Adipose tissue (tissue), 3 donors: ENCODE data around the gene TNXB. TPM values are rescaled to one million over a fixed set of nuclear protein-coding genes. Genes with fewer than 3 reads are reported as not detected.

ENCODE experiments used
- H3K27ac ChIP-seq: one replicate; pipeline ENCODE4 v1.5.1; 2013; ENCODE audit warnings: low read depth, low read length
- WGBS, 3 donors: extraction: QIAGEN DNeasy Blood & Tissue Kit; methylation state at CpG; one replicate each; pipeline ENCODE4 v1.1.7; 2013; 5-methylcytosine and 5-hydroxymethylcytosine counted together
- polyA plus RNA-seq, 3 donors: library from polyadenylated mRNA; stranded (reverse); fragments of 200-250 nt; gene quantifications; one replicate each; pipeline ENCODE4 v1.2.3, GENCODE V29; 2013
- donor health status: healthy with polysubstance abuse.
- donor health status: Bipolar disorder and iron deficiency.
- donor health status: healthy.

Gene TNXB, protein sequence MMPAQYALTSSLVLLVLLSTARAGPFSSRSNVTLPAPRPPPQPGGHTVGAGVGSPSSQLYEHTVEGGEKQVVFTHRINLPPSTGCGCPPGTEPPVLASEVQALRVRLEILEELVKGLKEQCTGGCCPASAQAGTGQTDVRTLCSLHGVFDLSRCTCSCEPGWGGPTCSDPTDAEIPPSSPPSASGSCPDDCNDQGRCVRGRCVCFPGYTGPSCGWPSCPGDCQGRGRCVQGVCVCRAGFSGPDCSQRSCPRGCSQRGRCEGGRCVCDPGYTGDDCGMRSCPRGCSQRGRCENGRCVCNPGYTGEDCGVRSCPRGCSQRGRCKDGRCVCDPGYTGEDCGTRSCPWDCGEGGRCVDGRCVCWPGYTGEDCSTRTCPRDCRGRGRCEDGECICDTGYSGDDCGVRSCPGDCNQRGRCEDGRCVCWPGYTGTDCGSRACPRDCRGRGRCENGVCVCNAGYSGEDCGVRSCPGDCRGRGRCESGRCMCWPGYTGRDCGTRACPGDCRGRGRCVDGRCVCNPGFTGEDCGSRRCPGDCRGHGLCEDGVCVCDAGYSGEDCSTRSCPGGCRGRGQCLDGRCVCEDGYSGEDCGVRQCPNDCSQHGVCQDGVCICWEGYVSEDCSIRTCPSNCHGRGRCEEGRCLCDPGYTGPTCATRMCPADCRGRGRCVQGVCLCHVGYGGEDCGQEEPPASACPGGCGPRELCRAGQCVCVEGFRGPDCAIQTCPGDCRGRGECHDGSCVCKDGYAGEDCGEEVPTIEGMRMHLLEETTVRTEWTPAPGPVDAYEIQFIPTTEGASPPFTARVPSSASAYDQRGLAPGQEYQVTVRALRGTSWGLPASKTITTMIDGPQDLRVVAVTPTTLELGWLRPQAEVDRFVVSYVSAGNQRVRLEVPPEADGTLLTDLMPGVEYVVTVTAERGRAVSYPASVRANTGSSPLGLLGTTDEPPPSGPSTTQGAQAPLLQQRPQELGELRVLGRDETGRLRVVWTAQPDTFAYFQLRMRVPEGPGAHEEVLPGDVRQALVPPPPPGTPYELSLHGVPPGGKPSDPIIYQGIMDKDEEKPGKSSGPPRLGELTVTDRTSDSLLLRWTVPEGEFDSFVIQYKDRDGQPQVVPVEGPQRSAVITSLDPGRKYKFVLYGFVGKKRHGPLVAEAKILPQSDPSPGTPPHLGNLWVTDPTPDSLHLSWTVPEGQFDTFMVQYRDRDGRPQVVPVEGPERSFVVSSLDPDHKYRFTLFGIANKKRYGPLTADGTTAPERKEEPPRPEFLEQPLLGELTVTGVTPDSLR (N-terminal part only)
- polyA plus RNA-seq: 10 to 100 TPM in 2 of 3 donors, 1 to 10 TPM in 1; 5.3 to 65.0 (median 47.4) TPM

DNA sequence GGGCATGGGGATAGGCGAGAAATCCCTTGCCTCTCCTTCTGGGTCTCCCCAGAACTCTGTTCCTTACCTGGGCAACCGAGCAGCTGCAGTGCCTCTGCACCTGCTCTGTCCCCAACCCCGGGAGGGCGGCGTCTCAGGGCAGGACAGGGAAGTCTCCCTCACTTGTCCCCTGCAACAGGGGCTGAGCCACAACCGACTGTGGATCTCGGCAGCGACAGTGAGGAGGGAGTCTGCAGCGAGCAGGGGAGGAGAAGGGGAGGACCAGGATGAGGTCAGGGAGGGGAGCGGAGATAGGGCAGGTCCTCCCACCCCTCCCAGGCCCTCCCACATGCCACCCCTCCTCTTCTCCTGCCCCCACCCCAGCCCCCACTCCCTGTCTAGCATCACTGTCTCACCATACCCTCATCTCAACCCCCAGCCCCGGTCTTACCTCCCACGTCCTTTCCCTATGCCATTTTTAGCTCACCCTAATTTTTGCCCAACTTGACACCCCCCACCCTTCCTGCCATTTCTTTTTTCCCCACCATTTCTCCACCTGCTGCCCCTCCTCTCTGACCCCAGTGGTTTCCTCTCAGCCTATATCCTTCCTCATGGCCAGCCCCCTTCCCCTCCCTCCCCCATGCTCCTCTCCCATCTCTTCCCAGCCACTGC lies at the start of gene TNXB:
TSS of gene TNXB (minus strand) at position 225 of the 651 bp plus-strand sequence. CDS start 11,140 bp downstream, outside the sequence.
- peak within 1 kb of the TSS; percentile 87 for H3K27ac ChIP-seq
- WGBS, 3 donors: 4 to 9% (median 4%) methylated on average over 10 to 12 of the region's 12 CpGs

DNA sequence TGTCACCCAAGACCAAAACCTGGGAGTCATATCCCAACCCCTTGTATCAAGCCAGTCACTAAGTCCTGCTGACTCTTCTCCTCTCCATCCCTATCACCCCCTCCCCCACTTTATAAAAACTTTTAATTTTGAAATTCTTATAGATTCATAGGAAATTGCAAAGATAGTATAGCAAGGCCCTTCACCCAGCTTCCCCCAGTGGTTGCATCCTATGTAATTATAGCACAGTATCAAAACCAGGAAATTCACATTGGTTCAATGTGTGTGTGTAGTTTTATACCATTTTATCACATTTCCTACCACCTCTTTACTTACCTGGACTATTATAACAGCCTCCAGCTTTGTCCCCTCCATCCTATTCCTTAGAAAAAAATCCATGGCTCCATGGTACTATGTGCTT lies 48.9 kb upstream of the TNXB start:
- H3K27ac ChIP-seq: no peak overlapping the region

DNA sequence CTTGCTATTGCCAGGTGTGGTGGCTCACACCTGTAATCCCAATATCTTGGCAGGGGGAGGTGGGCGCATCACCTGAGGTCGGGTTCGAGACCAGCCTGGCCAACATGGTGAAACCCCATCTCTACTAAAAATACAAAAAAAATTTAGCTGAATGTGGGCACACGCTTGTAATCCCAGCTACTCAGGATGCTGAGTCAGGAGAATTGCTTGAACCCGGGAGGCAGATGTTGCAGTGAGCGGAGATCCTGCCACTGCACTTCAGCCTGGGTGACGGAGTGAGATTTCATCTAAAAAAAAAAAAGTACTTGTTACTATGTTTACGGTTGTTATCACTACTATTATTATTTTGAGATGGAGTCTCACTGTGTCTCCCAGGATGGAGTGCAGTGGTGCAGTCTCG lies 47.8 kb upstream of the TNXB start:
- no peak overlapping the region for H3K27ac ChIP-seq
- 93 to 94% (median 94%) methylated on average over 9 of the region's 9 CpGs for WGBS, 3 donors

DNA sequence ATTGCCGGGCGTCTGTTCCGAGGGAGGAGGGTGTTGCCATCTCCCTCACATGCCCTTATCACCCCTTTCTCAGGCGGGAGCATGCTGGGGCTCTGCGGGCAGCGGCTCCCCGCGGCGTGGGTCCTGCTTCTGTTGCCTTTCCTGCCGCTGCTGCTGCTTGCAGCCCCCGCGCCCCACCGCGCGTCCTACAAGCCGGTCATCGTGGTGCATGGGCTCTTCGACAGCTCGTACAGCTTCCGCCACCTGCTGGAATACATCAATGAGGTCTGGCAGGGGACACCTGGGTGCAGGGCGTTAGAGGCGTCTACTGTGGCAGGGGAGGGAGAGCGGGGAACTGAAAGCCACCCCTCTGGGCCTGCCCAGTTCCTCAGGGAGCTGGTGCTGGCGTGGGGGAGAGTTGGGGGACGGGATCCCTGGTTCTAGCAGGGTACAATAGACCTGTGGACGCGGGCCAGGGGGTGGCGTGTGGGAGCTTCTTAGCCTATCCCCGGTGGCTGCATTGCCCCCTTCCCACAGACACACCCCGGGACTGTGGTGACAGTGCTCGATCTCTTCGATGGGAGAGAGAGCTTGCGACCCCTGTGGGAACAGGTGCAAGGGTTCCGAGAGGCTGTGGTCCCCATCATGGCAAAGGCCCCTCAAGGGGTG lies 45.5 kb upstream of the TNXB start:
- WGBS, 3 donors: 4 to 5% (median 4%) methylated on average over 33 to 34 of the region's 34 CpGs
- H3K27ac ChIP-seq: peak overlapping the region; percentile 1

DNA sequence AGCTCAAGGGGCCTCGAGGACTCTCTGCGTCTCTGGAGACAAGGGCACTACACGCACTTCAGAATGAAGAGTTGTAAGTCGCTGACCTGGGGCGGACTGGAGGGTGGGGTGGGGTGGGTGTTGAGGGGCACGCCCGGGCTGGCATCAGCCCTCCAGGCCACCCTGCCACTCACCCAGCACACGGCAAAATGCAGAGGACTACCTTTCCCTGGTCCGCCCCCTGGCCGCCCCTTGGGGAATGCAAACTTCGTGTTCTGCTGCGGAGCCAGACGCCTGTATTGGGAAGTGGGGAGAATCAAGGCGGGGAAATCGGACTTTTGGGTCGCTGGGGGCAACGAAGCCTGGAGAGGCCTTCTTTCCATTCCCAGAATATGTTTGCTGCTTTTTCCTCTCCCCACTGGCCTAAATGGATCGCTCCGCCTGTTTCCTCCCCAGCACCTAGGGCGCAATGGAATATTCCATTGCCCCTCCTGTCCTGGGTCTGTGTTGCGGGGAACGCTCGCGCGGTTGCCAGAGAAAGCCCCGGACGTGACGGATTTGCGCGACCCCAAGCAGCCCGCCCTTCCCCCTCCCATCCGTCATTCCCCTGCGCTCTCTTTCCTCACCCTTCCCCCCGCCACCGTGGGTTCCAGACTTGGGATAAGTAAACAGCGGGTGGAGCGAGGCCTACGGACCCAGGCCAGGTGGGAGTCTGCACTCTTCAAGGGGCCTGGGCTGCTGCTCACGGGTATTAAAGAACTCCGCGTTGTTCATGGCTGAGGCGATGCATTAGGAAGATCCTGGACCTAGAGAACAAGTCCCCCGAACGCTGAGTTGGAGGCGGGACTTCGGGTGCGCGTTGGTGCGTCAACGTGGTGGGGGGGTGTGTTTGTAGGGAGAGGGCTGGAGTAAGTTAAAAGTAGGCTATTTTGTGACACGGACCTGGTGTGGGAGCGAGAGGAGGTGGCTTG lies 44.7 kb upstream of the TNXB start, which contains the start of gene PPT2:
TSS of gene PPT2 (plus strand) at position 578 of the 950 bp plus-strand sequence. CDS start 454 bp downstream, outside the sequence.
- H3K27ac ChIP-seq: peak within 1 kb of the TSS; percentile 2
- 1 to 2% (median 2%) methylated on average over 52 of the region's 52 CpGs for WGBS, 3 donors

DNA sequence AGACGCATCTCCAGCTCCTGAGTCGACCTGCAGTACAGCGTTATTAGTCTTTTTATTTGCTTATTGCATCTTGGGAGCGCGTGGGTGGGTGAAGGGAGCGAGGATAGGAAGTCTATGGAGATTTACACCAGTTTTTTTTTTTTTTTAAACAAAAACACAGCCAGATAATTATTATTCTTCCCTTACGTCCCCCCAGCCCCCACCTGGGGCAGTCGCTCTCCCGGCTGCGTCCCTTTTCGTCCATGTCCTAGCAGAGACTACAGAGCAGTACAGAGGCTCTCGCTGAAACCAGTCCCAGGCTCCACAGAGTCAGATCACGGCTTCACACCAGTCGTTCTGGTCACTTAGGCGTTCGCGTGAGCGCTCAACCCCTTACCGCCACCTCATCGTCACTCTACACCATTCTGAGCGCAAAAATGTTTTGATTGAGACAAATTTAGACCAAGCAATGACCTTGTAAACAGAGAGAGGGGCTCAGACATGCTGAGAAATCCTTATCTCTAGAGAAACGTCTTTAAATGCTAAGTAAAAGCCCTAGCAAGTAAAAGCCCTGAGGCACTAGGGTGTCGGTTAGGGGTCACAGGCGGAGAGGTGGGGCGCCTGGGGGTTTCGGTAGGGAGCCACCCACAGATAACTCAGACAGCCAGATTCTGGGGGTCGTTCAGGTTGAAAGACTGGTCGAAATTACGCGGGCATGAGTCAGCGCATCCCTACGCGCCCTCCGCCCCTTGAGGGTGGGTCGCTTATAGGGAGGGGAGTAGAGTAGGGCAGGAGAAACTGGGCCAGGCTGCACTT lies 43.8 kb upstream of the TNXB start:
- peak overlapping the region; percentile 2 for H3K27ac ChIP-seq
- WGBS, 3 donors: 35 to 46% (median 41%) methylated on average over 35 of the region's 35 CpGs

DNA sequence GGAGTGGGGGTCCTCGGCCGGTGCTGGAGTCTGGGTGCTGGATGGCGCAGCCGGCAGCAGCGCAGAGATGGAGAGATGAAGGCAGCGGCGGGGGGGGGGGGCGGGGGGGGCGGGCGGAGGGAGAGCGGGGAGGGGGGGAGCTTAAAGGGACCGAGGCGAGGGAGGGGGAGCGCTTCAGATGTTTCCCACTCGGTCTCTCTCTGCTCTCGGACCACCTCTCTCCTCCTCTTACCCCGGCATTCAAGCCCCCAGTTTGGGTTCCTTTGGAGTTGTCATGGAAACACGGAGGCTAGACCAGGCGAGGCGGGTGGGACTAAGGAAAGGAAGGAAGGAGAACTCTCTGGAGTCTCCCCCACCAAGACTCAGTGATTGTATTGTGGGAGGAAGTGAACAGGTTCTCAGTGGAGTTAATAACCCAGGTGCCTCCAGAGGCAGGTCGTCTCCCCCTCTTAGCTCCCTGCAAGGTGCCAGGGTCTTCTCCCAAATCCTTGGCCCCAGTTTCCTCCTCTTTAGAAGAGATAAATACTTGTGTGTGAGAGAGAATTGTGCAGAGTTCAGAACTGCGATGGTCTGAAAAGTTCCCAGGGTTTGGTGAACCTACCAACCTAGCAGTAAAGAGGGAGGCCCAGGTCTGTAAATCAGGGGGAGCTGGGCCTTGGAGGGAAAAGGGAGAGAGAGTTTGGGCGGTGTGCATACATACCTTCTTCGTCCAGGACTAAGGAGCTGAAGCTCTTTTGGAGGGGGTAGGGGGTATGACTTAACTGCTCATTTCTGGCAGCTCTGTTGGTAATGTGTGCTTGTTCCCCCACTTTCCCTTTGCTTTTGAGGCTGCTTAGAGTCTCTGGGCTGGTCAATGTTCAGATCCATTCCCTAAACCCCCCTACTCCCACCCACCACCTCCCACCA lies 43.0 kb upstream of the TNXB start, which contains the start of gene PRRT1:
TSS of gene PRRT1 (minus strand) at position 77 of the 906 bp plus-strand sequence. CDS start 112 bp downstream, outside the sequence.
- WGBS, 3 donors: 18 to 47% (median 23%) methylated on average over 12 to 16 of the region's 24 CpGs
- no peak within 1 kb of the TSS for H3K27ac ChIP-seq

DNA sequence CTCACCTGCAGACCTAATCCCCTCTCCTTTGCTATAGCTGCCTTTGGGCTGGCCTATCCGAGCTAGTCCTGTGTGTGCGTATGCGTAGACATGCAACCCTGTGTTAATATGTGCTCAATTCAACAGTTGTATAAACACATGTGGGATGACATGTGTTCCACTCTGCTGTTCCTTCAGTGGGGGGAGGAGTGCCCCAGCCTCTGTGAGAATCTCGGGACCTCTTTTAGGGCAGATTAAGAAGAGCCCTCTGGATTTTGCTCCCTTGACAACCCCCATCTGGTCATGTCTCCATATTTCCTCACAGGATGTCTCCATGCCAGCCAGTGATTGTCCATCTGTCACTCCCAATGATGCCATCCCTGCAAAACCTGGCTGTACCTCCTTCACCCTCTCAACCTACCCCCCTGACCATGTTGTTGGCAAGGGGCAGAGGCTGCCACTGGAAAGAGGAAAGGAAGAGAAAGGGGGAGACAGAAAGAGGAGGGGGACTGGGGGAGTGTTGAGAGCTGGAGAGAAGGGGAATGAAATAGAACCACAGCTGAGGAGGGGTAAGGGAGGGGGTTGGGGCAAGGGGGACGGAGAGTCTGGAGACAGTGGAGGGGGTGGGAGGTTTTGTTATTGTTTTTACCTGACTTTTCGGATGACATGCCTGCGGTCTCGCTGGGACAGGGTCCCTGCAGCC lies 42.2 kb upstream of the TNXB start:
- WGBS, 3 donors: 48 to 50% (median 49%) methylated on average over 8 of the region's 8 CpGs
- no peak overlapping the region for H3K27ac ChIP-seq

DNA sequence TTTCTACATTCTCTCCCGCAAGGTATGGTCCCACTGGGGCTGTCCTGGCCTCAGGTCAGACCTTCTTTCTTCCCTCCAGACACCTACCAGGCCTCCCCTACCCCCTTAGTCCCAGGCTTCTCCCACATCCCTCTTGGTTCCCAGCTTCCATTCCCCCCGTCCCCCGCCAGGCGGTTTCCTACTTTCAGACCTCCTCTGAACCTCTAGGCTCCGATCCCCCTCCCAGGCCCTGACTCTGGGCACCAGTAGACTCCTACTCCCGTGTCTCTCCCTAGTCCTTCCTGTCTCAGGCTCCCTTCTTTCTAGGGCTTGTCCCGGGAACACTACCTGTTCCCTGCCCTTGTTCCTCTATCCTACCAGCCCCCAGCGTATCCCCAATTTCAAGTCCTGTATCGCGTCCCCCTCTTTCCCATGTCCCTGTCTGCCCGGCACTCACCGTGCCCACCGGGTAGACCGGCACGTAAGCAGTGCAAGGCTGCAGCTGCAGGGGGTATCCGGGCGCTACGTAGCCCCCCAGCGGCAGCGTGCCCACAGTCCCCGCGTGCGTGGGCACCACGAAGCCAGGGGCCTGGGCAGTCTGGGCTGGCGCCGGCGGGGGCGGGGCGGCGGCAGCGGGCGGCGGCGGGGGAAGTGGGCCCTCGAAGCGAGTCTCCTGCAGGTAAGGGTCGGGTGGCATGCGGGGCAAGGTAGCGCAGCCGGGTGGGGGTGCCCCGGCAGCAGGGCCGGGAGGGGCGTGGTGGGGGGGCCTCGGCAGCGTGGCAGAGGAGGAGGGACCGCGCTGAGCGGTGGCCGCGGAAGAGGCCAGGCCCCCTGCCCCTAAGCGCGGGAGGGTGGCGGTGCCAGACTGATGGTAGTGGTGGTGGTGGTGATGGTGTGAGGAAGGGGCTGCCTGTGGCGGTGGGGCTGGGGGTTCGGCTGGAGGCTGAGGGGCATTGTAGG lies 41.1 kb upstream of the TNXB start:
- H3K27ac ChIP-seq: no peak overlapping the region
- WGBS, 3 donors: 42 to 57% (median 54%) methylated on average over 46 to 55 of the region's 55 CpGs

DNA sequence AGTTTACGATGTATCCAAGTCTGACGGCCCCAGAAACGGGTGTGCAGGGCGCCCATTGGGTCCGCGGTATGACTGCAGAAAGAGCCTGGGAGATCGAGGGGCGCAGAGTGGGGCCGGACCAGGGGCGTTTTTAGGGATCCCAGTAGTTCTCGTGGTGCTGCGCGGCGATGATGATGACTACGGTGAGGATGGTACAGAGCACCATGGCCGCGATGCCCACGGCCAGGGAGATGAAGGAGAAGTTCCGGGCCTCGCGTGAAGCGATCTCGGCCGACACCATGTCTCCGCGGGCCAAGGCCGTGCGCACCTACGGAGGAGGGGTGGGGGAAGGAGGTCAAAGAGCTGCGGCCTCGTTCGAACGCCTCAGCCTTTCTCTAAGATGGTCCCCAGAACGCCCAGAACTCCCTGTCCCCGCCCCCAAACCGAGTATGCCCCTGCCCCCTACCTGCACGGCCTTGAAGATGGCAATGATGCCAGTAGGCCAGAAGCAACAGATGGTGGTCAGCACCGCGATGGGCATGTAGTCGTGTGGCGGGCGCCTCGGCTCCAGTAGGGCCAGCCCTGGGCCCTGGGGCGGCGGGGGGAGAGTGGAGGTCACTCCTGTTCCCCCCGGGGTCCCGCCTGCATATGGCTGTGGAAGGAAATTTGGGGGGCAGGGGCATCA lies 40.1 kb upstream of the TNXB start:
- WGBS, 3 donors: 33 to 55% (median 51%) methylated on average over 47 of the region's 47 CpGs
- H3K27ac ChIP-seq: no peak overlapping the region

DNA sequence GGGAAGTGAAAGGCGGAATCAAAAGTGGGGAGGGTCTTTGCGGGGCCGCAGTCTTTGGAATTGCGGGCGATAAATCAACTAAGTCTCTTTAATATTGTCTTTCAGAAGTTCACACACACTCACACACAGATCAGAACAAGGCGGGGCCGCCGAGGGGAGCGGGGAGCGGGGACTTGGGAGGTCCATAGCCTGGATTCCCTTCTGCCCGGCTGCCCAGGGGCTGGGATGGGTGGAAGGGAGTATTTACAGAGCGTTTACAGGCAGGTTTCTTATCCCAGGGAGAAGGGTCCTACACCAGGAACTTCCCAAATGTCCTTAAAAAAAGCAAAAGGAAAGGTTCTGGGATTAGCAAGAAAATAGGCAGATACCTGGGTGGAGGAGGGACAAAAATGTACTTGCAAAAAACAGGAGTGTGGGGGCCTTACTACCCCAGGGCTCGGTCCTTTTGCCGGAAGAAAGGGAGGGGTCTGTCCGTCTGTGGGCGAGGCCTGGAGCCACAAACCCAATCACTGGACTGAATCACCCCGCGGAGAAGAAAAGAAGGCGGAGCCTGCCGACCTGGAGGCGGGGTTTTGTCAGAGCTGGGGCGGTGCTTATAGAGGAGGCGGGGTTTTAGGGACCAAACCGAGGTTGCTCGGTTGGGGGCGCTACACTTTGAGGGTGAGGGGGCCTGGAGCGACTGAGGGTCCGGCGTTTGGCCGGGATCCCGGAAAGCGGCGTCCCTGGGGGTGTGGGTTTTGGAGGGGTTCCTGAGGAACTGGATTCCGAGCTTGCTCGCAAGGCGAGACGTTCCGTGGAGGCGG lies 39.4 kb upstream of the TNXB start:
- WGBS, 3 donors: 13 to 30% (median 25%) methylated on average over 39 of the region's 39 CpGs

More for the DNA sequence above, 39.4 kb upstream of the TNXB start:
- H3K27ac ChIP-seq: no peak overlapping the region
